K562 (cell line): ENCODE data around the gene ATP8B2. TPM values are rescaled to one million over a fixed set of nuclear protein-coding genes. Genes with fewer than 3 reads are reported as not detected.

ENCODE experiments used
- ATF4 ChIP-seq: fragments of 450-650 bp; formaldehyde crosslinking; IDR thresholded peaks from 2 replicates; pipeline ENCODE4 v1.4.0; 2022; ENCODE audit warnings: mild to moderate bottlenecking, moderate library complexity
- CXXC5 ChIP-seq: fragments of 250-450 bp; sonication (Bioruptor Pico); IDR thresholded peaks from 2 replicates; pipeline ENCODE4 v1.8.0; 2022; ENCODE audit warnings: inconsistent platforms, mild to moderate bottlenecking, moderate library complexity
- ESRRA ChIP-seq: fragments of 450-650 bp; IDR thresholded peaks from 2 replicates; pipeline ENCODE4 v1.6.1; 2014; ENCODE audit warnings: low read depth, mild to moderate bottlenecking, moderate library complexity, borderline replicate concordance
- FOXJ3 ChIP-seq: sonication (generic); formaldehyde crosslinking; IDR thresholded peaks from 2 replicates; pipeline ENCODE4 v1.4.0; 2020; ENCODE audit warnings: mild to moderate bottlenecking, missing genetic modification reagents
- GATAD2A ChIP-seq: fragments of 450-650 bp; IDR thresholded peaks from 2 replicates; pipeline ENCODE4 v1.6.1; 2017
- GMEB1 ChIP-seq: fragments of 250-450 bp; sonication (Bioruptor Pico); IDR thresholded peaks from 2 replicates; pipeline ENCODE4 v1.4.0; 2020; ENCODE audit warnings: mild to moderate bottlenecking
- JUND ChIP-seq, 2 experiments: IDR thresholded peaks; 2 replicates in 1 of 2; 3 replicates in 1 of 2; pipeline ENCODE4 v1.6.1; 2011; ENCODE audit warnings: borderline replicate concordance in 2 of 2, low read depth in 2 of 2, low read length in 2 of 2, improper control_type of control experiment in 1 of 2, missing biosample characterization in 1 of 2, missing genetic modification characterization in 1 of 2, missing genetic modification reagents in 1 of 2
- KAT2B ChIP-seq: IDR thresholded peaks from one replicate; pipeline ENCODE4 v1.6.1; 2012; ENCODE audit warnings: low read depth, mild to moderate bottlenecking, control low read depth, inconsistent platforms, low read length, moderate library complexity
- MEF2D ChIP-seq: conservative IDR thresholded peaks from 2 replicates; pipeline ENCODE4 v1.6.1; 2016; ENCODE audit warnings: low read depth, missing genetic modification characterization, missing compliant biosample characterization
- MLX ChIP-seq, 2 experiments: fragments of 450-650 bp in 1 of 2; sonication (generic) in 1 of 2; formaldehyde crosslinking; conservative IDR thresholded peaks; 2 replicates each; pipeline versions ENCODE4 v1.4.0 to v1.8.1; 2020 to 2022; ENCODE audit warnings: mild to moderate bottlenecking in 1 of 2, missing genetic modification reagents in 1 of 2
- MTA1 ChIP-seq: fragments of 450-650 bp; IDR thresholded peaks from 2 replicates; pipeline ENCODE4 v1.6.1; 2017; ENCODE audit warnings: borderline replicate concordance
- PHF8 ChIP-seq: fragments of 200-600 bp; sonication (generic); IDR thresholded peaks from 2 replicates; pipeline ENCODE4 v1.6.1; 2012; ENCODE audit warnings: mixed run types, mild to moderate bottlenecking, inconsistent platforms, low read length, moderate library complexity, borderline replicate concordance
- POLR2A ChIP-seq: fragments of 450-650 bp; conservative IDR thresholded peaks from 2 replicates; pipeline ENCODE4 v1.6.1; 2016
- RAD21 ChIP-seq, 2 experiments: fragments of 250-450 bp in 1 of 2; fragments of 450-650 bp in 1 of 2; sonication (Bioruptor Pico) in 1 of 2; formaldehyde crosslinking in 1 of 2; IDR thresholded peaks in 1 of 2; conservative IDR thresholded peaks in 1 of 2; 2 replicates each; pipeline versions ENCODE4 v1.4.0 to v1.8.0; 2020 to 2022; ENCODE audit warnings: mild to moderate bottlenecking in 2 of 2, moderate library complexity in 1 of 2
- RB1 ChIP-seq: fragments of 450-650 bp; IDR thresholded peaks from 2 replicates; pipeline ENCODE4 v1.6.1; 2017; ENCODE audit warnings: low read depth, mild to moderate bottlenecking
- SMARCA4 ChIP-seq: fragments of 450-650 bp; IDR thresholded peaks from 2 replicates; pipeline ENCODE4 v1.6.1; 2016
- TSC22D4 ChIP-seq: fragments of 450-650 bp; IDR thresholded peaks from 2 replicates; pipeline ENCODE4 v1.6.1; 2016; ENCODE audit warnings: missing genetic modification characterization, missing biosample characterization, control low read depth
- ZNF324 ChIP-seq: fragments of 250-450 bp; sonication (Bioruptor Pico); IDR thresholded peaks from 2 replicates; pipeline ENCODE4 v1.4.0; 2020; ENCODE audit warnings: mild to moderate bottlenecking
- ZNF354B ChIP-seq: fragments of 250-450 bp; sonication (Bioruptor Pico); IDR thresholded peaks from 2 replicates; pipeline ENCODE4 v1.4.0; 2020
- ZNF431 ChIP-seq: sonication (generic); formaldehyde crosslinking; IDR thresholded peaks from 2 replicates; pipeline ENCODE4 v1.8.0; 2022; ENCODE audit warnings: mild to moderate bottlenecking, missing genetic modification reagents
- ZNF655 ChIP-seq: fragments of 250-450 bp; sonication (Bioruptor Pico); IDR thresholded peaks from 2 replicates; pipeline ENCODE4 v1.5.0; 2021
- ZNF740 ChIP-seq, 3 experiments: fragments of 200-800 bp in 1 of 3; sonication (Bioruptor generic) in 1 of 3; sonication (generic) in 1 of 3; formaldehyde crosslinking in 1 of 3; IDR thresholded peaks; 2 replicates each; pipeline versions ENCODE4 v1.6.1 to v1.8.0; 2016 to 2022; ENCODE audit warnings: mild to moderate bottlenecking in 2 of 3, missing compliant biosample characterization in 2 of 3, missing genetic modification characterization in 2 of 3, missing genetic modification reagents in 1 of 3
- polyA plus RNA-seq, 8 experiments: library from polyadenylated mRNA; depleted of rRNA in 4 of 8; stranded (reverse) in 5 of 8; unstranded in 3 of 8; fragments of >200 nt; fragmentation: Nextera tagmentation in 2 of 8; fragmentation: Illumina TruSeq in 1 of 8; extraction: Ambion mirVana in 2 of 8; extraction: Trizol in 1 of 8; gene quantifications; 2 replicates each; pipeline versions ENCODE4 v1.2.1 to v1.2.3, GENCODE V29; 2011 to 2014; ENCODE audit warnings: inconsistent platforms in 1 of 8, missing spikeins in 1 of 8
- total RNA-seq, 7 experiments: library from RNA; depleted of rRNA in 6 of 7; stranded (reverse); fragments of >200 nt in 6 of 7; fragmentation: Illumina TruSeq in 2 of 7; extraction: Trizol in 2 of 7; gene quantifications; 2 replicates each; pipeline versions ENCODE4 v1.2.1 to v1.2.3, GENCODE V29; 2011 to 2021; ENCODE audit warnings: low replicate concordance in 1 of 7

Gene ATP8B2
- total and polyA plus RNA-seq, 9 of the 15 experiments (the other 6 are each of a cell fraction or from before 2014, with no cell fraction given): 0.27 to 33.2 (median 18.4) TPM

GRCh38 chr1:154352581-154353459, 27.5 kb downstream of the ATP8B2 start (continued):
- no peak for TF ChIP-seq ZNF740 (CRISPR knock-in tag; IDR thresholded peaks at IDR 0.05)
- TF ChIP-seq ZNF740 (tag; IDR thresholded peaks at IDR 0.05): no peak
- TF ChIP-seq POLR2A: no peak
- peak; percentile 28; the same call in 1 of the 2 replicates for TF ChIP-seq ESRRA
- peak; percentile 56 for TF ChIP-seq SMARCA4
- no peak for TF ChIP-seq FOXJ3 (CRISPR knock-in tag)
- TF ChIP-seq JUND (IDR thresholded peaks at IDR 0.05; ENCODE audit: borderline replicate concordance, low read depth, low read length): peak; percentile 16; the same call in 1 of the 2 replicates
- TF ChIP-seq JUND (tag; IDR thresholded peaks at IDR 0.05; ENCODE audit: borderline replicate concordance, low read depth, low read length): peak; percentile 27; the same call in 1 of the 3 replicates
- no peak for TF ChIP-seq ZNF655 (CRISPR knock-in tag)
- TF ChIP-seq TSC22D4 (tag): no peak
- no peak for TF ChIP-seq ZNF324
- TF ChIP-seq MTA1: peak; percentile 61; the same call in 1 of the 2 replicates
- peak; percentile 75 for TF ChIP-seq CXXC5 (CRISPR knock-in tag)
- TF ChIP-seq ATF4 (CRISPR knock-in tag): no peak
- peak; percentile 17; the same call in 1 of the 2 replicates for TF ChIP-seq PHF8
- TF ChIP-seq RAD21 (CRISPR knock-in tag; conservative IDR thresholded peaks at IDR 0.05 in 1 of 2, IDR thresholded peaks at IDR 0.05 in 1 of 2): peak in 1 of 2 experiments; percentile 4; a peak in 1 of 4 replicates
- TF ChIP-seq KAT2B: no peak
- TF ChIP-seq MEF2D (tag): no peak
- no peak for TF ChIP-seq ZNF354B (CRISPR knock-in tag)
- no peak for TF ChIP-seq ZNF431 (CRISPR knock-in tag)
- no peak for TF ChIP-seq GMEB1 (CRISPR knock-in tag)
- TF ChIP-seq RB1: peak; percentile 20; the same call in 1 of the 2 replicates
- TF ChIP-seq MLX (CRISPR knock-in tag; conservative IDR thresholded peaks at IDR 0.05): no peak
- TF ChIP-seq GATAD2A: no peak
